GM23248 (cell line): Measurements from ENCODE around the gene NMRK2. TPM values are rescaled to one million over a fixed set of nuclear protein-coding genes. Genes with fewer than 3 reads are reported as not detected.
A peak's percentile ranks its signal among the peaks of the same experiment; 100 is the strongest.

Experiments
- DNase-seq: peaks from one replicate; pipeline ENCODE4 v3.0.0-alpha.2; 2015
- H2AFZ ChIP-seq: fragments of 200-600 bp; sonication (generic); 2 replicates; pipeline ENCODE4 v1.6.1; 2016; ENCODE audit warnings: antibody characterized with exemption
- H3F3A ChIP-seq: fragments of 200-600 bp; sonication (generic); 2 replicates; pipeline ENCODE4 v1.6.1; 2016; ENCODE audit warnings: mild to moderate bottlenecking, antibody characterized with exemption, mixed run types; ENCODE audit not compliant: insufficient read depth
- H3K27ac ChIP-seq: fragments of 200-600 bp; sonication (generic); 2 replicates; pipeline ENCODE4 v1.5.1; 2016; ENCODE audit warnings: mild to moderate bottlenecking
- H3K27me3 ChIP-seq: fragments of 200-600 bp; sonication (generic); replicated peaks from 2 replicates; pipeline ENCODE4 v1.6.1; 2016; ENCODE audit warnings: mild to moderate bottlenecking; ENCODE audit not compliant: insufficient read depth
- H3K36me3 ChIP-seq: fragments of 200-600 bp; sonication (generic); 2 replicates; pipeline ENCODE4 v1.6.1; 2016; ENCODE audit warnings: low read depth, mild to moderate bottlenecking
- H3K4me1 ChIP-seq: fragments of 200-600 bp; sonication (generic); 2 replicates; pipeline ENCODE4 v1.6.1; 2016; ENCODE audit warnings: mild to moderate bottlenecking; ENCODE audit not compliant: insufficient read depth
- H3K4me2 ChIP-seq: fragments of 200-600 bp; sonication (generic); one replicate; pipeline ENCODE4 v1.6.1; 2016; ENCODE audit warnings: mild to moderate bottlenecking; ENCODE audit not compliant: unreplicated experiment
- H3K4me3 ChIP-seq: fragments of 200-600 bp; sonication (generic); 2 replicates; pipeline ENCODE4 v1.5.1; 2016; ENCODE audit warnings: mild to moderate bottlenecking
- H3K79me2 ChIP-seq: fragments of 200-600 bp; sonication (generic); 2 replicates; pipeline ENCODE4 v1.6.1; 2016; ENCODE audit warnings: mild to moderate bottlenecking; ENCODE audit not compliant: insufficient read depth
- H3K9ac ChIP-seq: fragments of 200-600 bp; sonication (generic); 2 replicates; pipeline ENCODE4 v1.6.1; 2016; ENCODE audit warnings: mild to moderate bottlenecking
- H3K9me2 ChIP-seq: fragments of 200-600 bp; sonication (generic); 2 replicates; pipeline ENCODE4 v1.6.1; 2016; ENCODE audit warnings: mixed run types, mild to moderate bottlenecking, moderate library complexity; ENCODE audit not compliant: insufficient read depth
- H3K9me3 ChIP-seq: fragments of 200-600 bp; sonication (generic); one replicate; pipeline ENCODE4 v1.6.1; 2017; ENCODE audit warnings: low read depth
- H4K20me1 ChIP-seq: fragments of 200-600 bp; sonication (generic); 2 replicates; pipeline ENCODE4 v1.6.0; 2016; ENCODE audit not compliant: insufficient read depth
- EZH2 ChIP-seq: fragments of 200-600 bp; sonication (generic); IDR thresholded peaks from 2 replicates; pipeline ENCODE4 v1.6.1; 2018; ENCODE audit warnings: antibody characterized with exemption, mild to moderate bottlenecking; ENCODE audit not compliant: insufficient read depth, poor library complexity, severe bottlenecking
- EZH2phosphoT487 ChIP-seq: fragments of 200-600 bp; sonication (generic); IDR thresholded peaks from 2 replicates; pipeline ENCODE4 v1.6.1; 2018; ENCODE audit warnings: antibody characterized with exemption, moderate library complexity, mild to moderate bottlenecking, low read depth; ENCODE audit not compliant: insufficient read depth
- WGBS, 2 experiments: methylation state at CpG; one replicate each; pipeline ENCODE4 v1.1.6; 2015 to 2017; ENCODE audit warnings: low lambda C conversion rate in 2 of 2, low coverage in 1 of 2; ENCODE audit errors: missing lambda C conversion rate in 2 of 2; 5-methylcytosine and 5-hydroxymethylcytosine counted together
- in situ Hi-C: fragments of 300-500 bp; cut with MboI; formaldehyde crosslinking; loops from 2 replicates; pipeline ENCODE4 v1.15.0; 2020
- polyA plus RNA-seq: library from polyadenylated mRNA; unstranded; fragments of >200 nt; fragmentation: Nextera tagmentation; extraction: Ambion mirVana; gene quantifications from 2 replicates; pipeline ENCODE4 v1.2.1, GENCODE V29; 2016
- total RNA-seq: library from RNA; depleted of rRNA; stranded (reverse); fragments of >200 nt; shearing (Covaris generic); gene quantifications from 2 replicates; pipeline ENCODE4 v1.2.3, GENCODE V29; 2014

NMRK2 gene
- total and polyA plus RNA-seq, 2 experiments from 2014 or later = not detected

DNA sequence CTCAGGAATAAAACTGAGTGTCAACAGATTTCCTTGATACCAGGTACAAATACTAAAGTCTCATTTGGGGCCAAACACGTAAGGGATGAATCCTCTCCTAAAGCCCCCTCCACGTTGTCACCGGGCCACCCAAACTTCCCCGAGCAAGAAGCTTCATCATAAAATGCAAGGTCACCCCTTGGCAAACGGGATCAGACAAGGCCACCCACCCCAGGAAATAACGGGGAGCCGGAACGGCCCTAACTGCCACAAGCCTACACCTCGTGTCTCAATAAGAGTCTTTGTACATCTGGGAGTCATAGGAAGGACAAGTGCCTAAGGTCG lies 51.7 kb downstream of the NMRK2 start:
- Histone ChIP-seq H3K9me2 (no peaks in the 10 kb centered on the region), H3K4me2 (peak overlapping the region; percentile 88), H3K36me3 (peaks cover 46% of the 10 kb centered on the region), H3K79me2 (peaks cover 62% of the 10 kb centered on the region), H4K20me1 (peaks cover 25% of the 10 kb centered on the region), H3K4me3 (peak overlapping the region; percentile 97), H3K9me3 (no peaks in the 10 kb centered on the region), H3F3A (peaks cover 32% of the 10 kb centered on the region), H3K27me3 (no peaks in the 10 kb centered on the region), H3K27ac (peak overlapping the region; percentile 98), H3K9ac (peak overlapping the region; percentile 99), H3K4me1 (peaks cover 19% of the 10 kb centered on the region), H2AFZ (no peak overlapping the region)
- DNase-seq = no peak
- in situ Hi-C loops = no loop called here
- TF ChIP-seq EZH2 = no peak
- no peak for TF ChIP-seq EZH2phosphoT487
- WGBS, 2 experiments = 1 to 2% methylated on average over 10 of the region's 10 CpGs

- in situ Hi-C loops = no loop called here
- Histone ChIP-seq H3K4me1 (peaks cover 19% of the 10 kb centered on the region), H3K27me3 (no peaks in the 10 kb centered on the region)
These were observed 52.2 kb downstream of the NMRK2 start, which contains the start of gene EEF2 for GRCh38 chr19:3984908-3985642. Gene EEF2, minus strand, starts transcription at chr19:3985463. Its CDS starts 83 bp downstream, at chr19:3985380.

DNA sequence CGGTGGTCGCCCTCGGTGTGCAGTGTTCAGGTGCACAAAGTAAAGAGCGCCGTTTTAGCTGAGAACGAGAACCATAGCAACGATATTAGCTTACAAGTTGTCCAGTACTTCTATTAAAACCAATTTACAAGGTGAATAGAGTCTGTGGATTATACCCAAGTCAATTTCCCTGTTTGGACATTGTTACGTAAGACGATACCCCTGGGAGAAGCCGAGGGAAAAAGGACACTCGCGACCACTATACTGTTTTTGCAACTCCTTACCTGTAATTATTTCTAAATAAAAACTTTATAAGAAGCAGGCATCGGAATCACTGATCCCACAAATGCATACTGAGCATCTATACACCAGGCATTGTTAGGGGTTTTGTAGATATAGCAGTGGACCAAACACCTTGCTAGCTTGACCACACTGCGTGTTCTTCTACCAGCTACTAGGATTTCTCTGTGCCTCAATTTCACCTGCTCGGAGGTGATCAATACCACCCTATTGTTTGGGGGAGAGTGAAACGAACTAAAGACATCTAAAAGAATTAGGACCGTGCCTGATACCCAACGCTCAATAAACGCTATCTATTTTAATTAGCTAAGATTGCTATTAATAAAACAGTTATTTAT lies 52.9 kb downstream of the NMRK2 start:
- Histone ChIP-seq H3K9me3 (no peaks in the 10 kb centered on the region), H3K4me2 (peak overlapping the region; percentile 85), H3K79me2 (peaks cover 50% of the 10 kb centered on the region), H3F3A (peaks cover 23% of the 10 kb centered on the region), H3K4me1 (peaks cover 19% of the 10 kb centered on the region), H3K36me3 (peaks cover 37% of the 10 kb centered on the region), H3K27me3 (no peaks in the 10 kb centered on the region), H2AFZ (peak overlapping the region; percentile 67), H3K9me2 (no peaks in the 10 kb centered on the region), H3K9ac (peak overlapping the region; percentile 54), H3K27ac (peak overlapping the region; percentile 47; the same call in 1 of the 2 replicates), H3K4me3 (peak overlapping the region; percentile 97), H4K20me1 (peaks cover 25% of the 10 kb centered on the region)
- in situ Hi-C loops = no loop called here
- WGBS, 2 experiments = 1 to 2% methylated on average over 19 of the region's 19 CpGs
- DNase-seq = peak; percentile 15
- TF ChIP-seq EZH2phosphoT487 (no peak), EZH2 (no peak)

More at GRCh38 chr19:3984908-3985642, 52.2 kb downstream of the NMRK2 start, which contains the start of gene EEF2:
- H3F3A ChIP-seq = peaks cover 30% of the 10 kb centered on the region
- peak within 1 kb of the TSS; percentile 98 for H3K27ac ChIP-seq
- H3K9ac ChIP-seq = peak within 1 kb of the TSS; percentile 99
- 1% methylated on average over 79 to 80 of the region's 80 CpGs for WGBS, 2 experiments
- peak; percentile 94 for DNase-seq
- H3K79me2 ChIP-seq = peaks cover 57% of the 10 kb centered on the region
- H4K20me1 ChIP-seq = peaks cover 25% of the 10 kb centered on the region
- H3K4me3 ChIP-seq = peak within 1 kb of the TSS; percentile 97
- H2AFZ ChIP-seq = peak within 1 kb of the TSS; percentile 67
- peaks cover 43% of the 10 kb centered on the region for H3K36me3 ChIP-seq
- TF ChIP-seq EZH2 = no peak
- TF ChIP-seq EZH2phosphoT487 = no peak
- no peaks in the 10 kb centered on the region for H3K9me3 ChIP-seq
- H3K4me2 ChIP-seq = peak within 1 kb of the TSS; percentile 88
- H3K9me2 ChIP-seq = no peaks in the 10 kb centered on the region

DNA sequence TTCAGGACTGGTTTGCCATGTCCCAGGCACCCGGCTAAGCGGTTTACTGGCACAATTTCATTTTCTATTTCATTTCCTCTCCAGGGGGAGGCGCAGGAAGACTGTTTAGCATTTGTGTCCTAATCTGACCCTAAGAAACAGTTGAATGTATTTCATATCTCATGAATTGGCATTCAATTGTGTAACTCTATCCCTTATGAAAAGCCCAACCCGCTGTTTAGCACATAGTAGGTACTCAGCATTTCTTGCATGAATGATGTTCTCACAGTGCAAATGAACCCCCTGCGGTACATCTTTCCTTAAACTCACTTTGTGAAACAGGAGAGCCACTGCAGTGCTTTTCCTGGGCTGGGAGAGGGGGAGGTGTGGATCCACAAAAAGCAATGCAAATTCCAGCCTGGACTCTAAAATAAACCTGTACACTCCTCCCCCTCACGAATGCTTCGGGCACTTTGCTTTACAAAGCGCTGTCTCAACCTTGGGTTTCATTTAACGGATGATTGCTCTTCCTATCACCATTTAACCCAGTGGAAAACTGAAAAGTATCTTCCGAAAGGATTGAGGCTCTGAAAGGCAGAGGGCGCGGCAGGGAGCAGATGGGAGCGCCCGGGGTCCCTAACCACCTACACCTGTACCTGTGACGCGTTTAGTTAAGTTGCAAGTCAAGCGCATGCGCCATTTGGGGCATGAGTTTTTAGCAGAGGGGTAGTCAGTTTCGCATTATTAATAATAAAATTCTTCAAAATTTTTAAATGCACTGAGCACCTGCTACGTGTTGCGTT lies 53.6 kb downstream of the NMRK2 start:
- Histone ChIP-seq H3K9ac (peak overlapping the region; percentile 54), H3K4me3 (peak overlapping the region; percentile 97), H3K27me3 (no peaks in the 10 kb centered on the region), H3K27ac (peak overlapping the region; percentile 47; the same call in 1 of the 2 replicates), H3K9me3 (no peaks in the 10 kb centered on the region), H3K4me1 (peaks cover 19% of the 10 kb centered on the region), H3K9me2 (no peaks in the 10 kb centered on the region), H4K20me1 (peaks cover 20% of the 10 kb centered on the region; the same call in 1 of the 2 replicates), H3K79me2 (peaks cover 43% of the 10 kb centered on the region), H3K4me2 (peak overlapping the region; percentile 85), H2AFZ (peak overlapping the region; percentile 67), H3K36me3 (peaks cover 30% of the 10 kb centered on the region), H3F3A (peaks cover 23% of the 10 kb centered on the region)
- 2 to 4% methylated on average over 21 of the region's 21 CpGs for WGBS, 2 experiments
- in situ Hi-C loops = no loop called here
- peak; percentile 92 for DNase-seq
- no peak for TF ChIP-seq EZH2phosphoT487
- TF ChIP-seq EZH2 = no peak
